GM21576 (cell line): Measurements from ENCODE around the gene VCX3B.
"Not testable (repeated sequence)": the region's sequence is repeated elsewhere in the genome, so short reads cannot be mapped to it uniquely, and the experiment has no call there.

ENCODE experiments used
- ATAC-seq: cut with Tn5 transposase; IDR thresholded peaks from one replicate; pipeline ENCODE4 v1.9.1; 2021; ENCODE audit warnings: mild to moderate bottlenecking, moderate library complexity; ENCODE audit not compliant: unreplicated experiment

VCX3B gene

GRCh38 chrX:8464530-8464929 is at the start of gene VCX3B:
VCX3B (plus strand) TSS chrX:8464830; CDS start chrX:8465451, 621 bp downstream.
- ATAC-seq, result not testable (repeated sequence)

DNA sequence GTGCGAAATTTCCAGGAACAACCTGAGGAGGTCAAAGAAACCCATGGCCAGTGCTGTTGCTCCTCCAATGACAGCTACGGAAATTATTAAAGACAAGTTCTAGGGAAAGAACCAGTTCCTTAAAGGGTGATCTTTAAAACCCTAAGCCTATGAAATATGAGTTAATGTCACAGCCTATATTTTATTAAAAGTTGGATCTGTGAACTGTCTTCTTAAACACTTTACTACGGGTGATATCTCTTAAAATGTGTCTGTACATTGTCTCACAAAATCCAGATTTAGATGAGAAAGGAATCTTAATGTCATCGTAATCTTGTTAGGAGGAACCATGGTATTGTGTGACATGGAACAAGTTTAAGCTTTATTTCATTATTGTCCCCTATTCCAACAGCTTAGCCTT is 46.3 kb upstream of the VCX3B start:
- no peak for ATAC-seq

- no peak for ATAC-seq
These were observed 39.7 kb upstream of the VCX3B start for GRCh38 chrX:8424912-8425311.

- ATAC-seq, result no peak
These were observed 34.9 kb upstream of the VCX3B start for GRCh38 chrX:8429692-8430249.

- ATAC-seq, result no peak
These were observed 34.2 kb upstream of the VCX3B start for GRCh38 chrX:8430444-8430843.

DNA sequence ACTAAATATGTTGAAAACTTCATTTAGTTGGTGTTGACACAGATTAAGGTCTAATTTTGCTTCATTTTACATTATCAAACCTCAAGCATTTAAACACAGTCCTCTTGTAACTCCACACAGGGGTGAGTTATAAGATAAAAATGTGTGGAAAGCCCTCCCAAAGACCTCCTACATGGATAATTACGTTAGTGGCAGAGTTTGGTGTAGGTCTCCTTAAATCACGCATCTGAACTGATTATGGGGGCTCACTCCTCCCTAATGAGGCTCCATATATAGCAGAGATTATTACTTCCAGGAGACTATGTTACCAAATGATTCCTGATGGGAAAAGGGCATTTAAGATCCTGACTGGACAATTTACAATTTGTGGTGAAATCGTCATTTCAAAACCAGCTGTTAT is 32.2 kb upstream of the VCX3B start:
- ATAC-seq, result no peak

DNA sequence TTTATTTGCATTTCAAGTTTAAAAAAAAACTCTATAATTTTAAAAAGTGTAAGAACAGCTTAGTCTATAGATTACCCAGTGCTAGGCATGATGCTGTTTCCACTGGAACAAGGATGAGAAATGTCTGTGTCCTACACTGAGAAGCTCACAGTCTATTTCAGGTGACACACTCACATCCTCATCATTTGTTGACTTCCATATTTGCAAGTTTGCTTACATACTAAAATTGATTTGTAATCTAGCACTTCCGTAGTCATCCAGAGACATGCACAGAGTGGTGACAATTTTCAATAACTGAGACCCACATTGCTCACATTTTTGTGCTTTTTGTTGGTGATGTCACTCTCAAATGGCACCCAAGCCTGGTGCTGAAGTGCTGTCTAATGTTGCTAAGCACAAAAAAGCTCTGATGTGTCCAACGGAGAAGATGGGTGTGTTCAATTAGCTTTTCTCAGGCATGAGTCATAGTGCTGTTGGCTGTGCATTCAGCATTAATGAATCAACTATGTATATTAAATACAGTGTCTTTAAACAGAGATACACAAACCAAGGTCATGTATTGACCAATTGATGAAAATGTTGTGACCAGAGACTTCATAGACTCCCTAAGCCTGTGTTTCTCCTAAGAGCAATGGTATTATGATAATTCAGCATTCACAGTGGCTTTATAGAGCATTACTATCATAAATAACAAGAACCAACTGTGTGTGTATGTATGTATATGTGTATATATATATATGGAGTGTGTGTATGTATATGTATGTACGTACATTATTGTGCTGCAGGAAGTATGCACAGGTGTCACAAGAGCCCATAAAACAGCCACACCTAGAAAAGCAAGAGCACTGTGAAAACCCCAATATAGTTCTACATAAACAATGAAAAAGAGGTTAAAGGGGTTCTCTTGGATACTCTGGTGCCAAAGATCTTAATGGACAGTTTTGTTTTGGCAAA is 31.2 kb upstream of the VCX3B start:
- no peak for ATAC-seq

DNA sequence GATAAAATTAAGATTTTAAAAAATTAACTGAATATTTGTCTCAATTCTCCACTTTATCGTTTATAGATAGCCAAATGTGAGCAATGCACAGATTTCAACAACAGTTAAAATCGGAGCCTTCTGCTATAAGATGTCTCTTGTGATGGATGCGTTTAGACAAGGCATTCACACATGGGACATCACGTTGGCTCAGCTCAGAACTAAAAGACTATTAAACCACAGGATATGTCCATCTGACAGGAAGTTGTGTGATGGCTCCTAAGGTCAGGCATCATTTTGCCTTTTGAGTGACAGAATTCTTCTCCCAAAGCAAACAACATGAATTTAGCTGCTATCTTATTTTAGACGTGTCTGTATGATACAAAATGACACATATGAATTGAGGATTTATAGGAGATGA is 17.3 kb upstream of the VCX3B start:
- no peak for ATAC-seq

GRCh38 chrX:8452343-8452742 is 12.3 kb upstream of the VCX3B start:
- not testable (repeated sequence) for ATAC-seq

GRCh38 chrX:8453611-8454010 is 11.0 kb upstream of the VCX3B start:
- no peak for ATAC-seq

- ATAC-seq, result no peak
These were observed 9.1 kb upstream of the VCX3B start for GRCh38 chrX:8455557-8455956.

- no peak for ATAC-seq
These were observed 2.1 kb upstream of the VCX3B start for GRCh38 chrX:8462488-8462887.

DNA sequence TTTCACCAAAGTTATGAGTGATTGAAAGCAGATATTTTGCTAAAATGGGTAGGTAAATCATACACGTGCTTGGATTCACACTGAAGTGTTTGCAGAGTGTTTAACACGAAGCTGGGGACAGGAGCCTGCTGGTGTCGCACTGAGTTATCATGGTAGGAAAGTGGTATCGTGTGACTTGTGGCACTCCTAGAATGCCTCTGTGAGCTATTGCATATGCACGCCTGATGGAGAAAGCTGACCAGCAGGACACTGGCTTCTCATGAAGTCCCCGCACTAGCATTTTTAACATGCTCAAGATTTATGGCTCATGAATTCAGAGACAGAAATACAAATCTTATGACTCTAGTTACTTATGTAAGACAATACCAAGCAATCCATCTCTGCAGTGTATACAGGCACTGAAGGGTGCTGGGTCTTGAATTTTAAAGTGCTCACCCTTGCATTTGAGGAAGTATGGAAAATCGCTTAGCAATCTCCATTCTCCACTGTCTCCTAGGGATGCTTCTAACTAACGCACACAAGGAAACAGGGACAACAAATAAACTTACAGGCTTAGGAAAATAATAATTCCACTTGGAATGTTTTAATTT is 19.8 kb downstream of the VCX3B start:
- ATAC-seq, result no peak

- not testable (repeated sequence) for ATAC-seq
These were observed 30.4 kb downstream of the VCX3B start for GRCh38 chrX:8495036-8495435.

DNA sequence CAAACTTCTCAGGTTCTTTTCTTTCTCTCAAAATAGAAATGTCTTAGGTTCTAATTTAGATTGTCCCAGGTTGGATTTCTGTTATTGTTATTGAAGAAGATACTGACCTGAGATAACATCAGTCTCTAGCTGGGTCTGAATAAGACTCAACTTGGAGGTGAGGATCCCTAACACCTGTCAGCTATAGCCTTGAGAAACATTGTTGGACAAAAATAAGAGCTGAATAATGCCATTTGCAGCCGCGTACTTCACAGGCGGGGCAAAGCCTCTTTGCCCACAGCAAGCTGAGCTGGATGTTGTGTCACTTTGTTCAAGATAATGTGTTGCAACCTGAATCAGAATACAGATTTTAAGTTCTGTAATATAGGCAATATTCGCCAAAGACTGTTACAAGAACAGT is 35.6 kb downstream of the VCX3B start:
- no peak for ATAC-seq

DNA sequence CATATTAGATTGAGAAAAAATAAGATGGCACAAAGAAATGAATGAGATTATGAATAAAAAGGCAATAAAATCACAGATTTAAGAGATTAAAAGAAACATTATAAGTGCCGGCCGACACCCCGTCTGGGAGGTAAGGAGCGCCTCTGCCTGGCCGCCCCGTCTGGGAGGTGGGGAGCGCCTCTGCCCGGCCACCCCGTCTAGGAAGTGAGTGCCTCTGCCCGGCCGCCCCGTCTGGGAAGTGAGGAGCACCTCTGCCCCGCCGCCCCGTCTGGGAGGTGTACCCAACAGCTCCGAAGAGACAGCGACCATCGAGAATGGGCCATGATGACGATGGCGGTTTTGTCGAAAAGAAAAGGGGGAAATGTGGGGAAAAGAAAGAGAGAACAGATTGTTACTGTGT is 37.5 kb downstream of the VCX3B start:
- ATAC-seq, result not testable (repeated sequence)

DNA sequence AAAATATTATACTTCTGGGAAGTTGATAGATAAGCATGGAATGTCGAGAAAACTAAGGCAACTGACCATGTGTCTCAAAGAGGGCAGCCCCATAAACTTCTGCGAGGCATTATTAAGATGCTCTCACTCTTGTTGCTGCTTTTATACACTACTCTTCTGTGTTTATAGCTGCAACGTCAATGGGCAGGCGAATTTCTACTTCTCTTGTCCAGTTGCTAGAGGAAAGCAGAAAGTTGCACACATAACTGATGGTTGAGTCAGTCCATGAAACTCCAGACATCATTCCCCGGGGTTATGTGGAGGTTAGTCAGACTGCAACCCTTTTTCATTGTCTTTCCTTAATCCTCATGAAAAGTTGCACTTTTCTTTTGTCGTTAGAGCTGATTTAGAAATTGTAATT is 39.8 kb downstream of the VCX3B start:
- ATAC-seq, result no peak
